Stimulated activated naive CD4-positive, alpha-beta T cell treated with Interleukin-2 at 50 U/mL for 16 hours (primary cell): ENCODE measurements around the gene BNC2.

Source experiments
- DNase-seq: peaks from one replicate; lab custom pipeline; 2025; lab: John Stamatoyannopoulos, UW

The BNC2 gene

DNA sequence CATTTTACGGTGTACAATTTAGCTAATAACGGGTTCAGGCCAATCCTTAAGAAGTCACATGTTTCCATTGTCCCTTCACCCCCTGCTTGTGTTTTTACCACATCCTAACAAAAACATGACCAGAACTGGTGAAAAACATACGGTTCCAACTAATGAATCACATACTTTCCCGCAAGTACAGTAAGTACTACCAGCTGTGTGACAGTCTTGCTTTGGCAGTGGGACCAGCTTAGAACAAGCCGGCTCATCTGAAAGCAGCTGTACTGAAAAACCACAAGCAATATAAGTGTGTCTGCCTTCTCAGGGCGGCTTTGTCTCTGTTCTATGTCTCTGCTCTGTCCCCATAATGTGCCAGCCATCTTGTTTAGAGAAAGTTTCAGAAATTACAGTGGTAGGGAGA lies 242.5 kb downstream of the BNC2 start:
- no peak for DNase-seq

- no peak for DNase-seq
These were observed 242.9 kb downstream of the BNC2 start for GRCh38 chr9:16627521-16627920.

DNA sequence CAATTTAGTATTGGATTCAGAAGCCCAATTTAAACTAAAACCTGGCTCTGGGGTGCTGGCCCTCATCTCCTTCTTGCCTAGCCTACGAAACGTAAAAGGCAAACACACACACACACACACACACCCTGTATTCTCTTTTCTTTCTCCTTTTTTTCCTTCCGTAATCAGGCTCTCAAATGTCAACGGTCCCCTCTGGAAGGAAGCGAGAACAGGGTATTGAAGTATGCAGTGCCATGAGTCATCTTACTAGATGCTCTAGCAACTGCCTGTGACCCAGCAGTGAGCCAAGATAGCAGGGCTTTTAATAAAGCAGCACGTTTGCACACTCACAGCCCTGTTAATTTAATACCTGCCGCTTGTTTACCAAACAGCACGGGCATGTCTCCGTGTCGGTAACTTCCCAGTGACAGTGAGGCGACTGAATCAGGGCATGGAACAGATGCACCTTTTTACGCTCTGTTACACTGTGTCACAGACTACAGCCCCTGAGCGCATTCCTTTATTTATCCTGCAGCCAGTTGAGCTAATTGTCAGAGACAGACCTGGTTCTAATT lies 243.8 kb downstream of the BNC2 start:
- no peak for DNase-seq

DNA sequence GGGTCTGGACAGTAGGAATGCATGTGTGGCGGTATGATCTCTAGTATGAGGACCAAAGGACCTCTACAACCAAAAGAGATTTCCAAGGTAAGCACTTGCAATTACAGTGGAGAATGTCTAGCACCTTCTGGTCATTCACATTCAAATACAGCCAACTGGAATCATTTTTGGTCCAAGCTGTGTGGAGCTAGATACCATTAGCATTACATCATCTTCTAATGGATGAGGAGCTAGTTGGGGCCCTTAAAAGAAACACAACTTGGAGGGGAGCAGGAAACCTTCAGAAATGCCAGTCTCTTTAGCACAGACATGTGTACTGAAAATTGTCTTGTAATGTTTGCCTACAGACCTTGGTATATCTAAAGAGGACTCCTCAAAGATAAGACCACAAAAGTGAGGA lies 244.7 kb downstream of the BNC2 start:
- DNase-seq = no peak

DNA sequence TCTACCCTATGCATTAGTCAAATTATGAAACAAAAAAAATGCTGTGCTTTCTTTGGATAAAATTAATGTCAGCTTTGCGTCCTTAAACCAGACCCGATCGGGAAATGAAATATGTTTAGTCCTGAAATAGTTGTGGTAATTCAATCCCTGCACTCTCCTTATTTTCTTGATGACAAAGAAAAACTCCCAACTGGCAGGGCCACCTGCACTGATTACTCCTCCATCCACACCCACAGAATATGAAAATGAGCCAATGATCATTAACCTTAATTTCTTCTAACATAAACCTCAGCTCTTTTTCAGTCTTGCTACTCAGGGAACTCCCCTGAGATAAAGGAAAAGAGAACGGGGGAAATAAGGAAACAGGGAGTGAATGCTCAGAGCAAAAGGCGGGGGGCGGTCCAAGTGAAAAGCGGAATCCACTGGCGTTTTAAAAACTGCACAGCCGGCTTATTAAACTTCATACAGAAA lies 245.3 kb downstream of the BNC2 start:
- DNase-seq = no peak

- DNase-seq = no peak
These were observed 245.7 kb downstream of the BNC2 start for GRCh38 chr9:16624744-16625117.

DNA sequence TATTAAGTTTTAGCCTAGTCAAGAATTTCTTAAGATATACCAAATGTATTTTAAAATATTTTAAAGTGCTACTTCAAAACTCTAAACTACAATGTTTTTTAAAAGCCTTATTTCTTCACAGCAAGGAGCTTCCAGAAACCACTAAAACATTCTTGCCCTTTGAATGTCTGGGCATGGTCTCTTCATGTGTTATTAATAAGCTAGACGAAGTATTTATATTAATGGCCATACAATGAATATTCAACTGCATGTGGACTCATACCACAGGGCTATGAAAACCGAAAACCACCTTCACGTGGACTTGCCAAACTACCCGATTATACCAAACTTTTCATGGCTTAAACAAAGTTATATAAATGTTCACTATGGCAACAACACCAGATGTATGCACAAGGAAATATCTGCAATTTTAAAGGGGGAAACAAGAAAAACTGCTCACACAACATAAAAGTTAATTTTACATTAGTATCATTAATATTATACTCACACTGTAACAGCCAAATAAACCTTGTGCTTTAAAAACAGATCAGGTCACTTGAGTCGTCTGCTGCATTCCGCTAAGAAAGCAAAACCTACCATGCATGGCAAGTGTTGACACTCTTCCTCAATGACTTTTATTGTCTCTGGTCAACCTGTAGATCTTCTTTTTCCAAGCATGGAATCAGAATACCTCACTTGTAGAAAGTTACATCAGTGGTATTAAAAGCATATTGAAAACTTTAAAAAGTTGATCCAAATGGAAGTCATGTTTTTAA lies 246.3 kb downstream of the BNC2 start:
- no peak for DNase-seq

DNA sequence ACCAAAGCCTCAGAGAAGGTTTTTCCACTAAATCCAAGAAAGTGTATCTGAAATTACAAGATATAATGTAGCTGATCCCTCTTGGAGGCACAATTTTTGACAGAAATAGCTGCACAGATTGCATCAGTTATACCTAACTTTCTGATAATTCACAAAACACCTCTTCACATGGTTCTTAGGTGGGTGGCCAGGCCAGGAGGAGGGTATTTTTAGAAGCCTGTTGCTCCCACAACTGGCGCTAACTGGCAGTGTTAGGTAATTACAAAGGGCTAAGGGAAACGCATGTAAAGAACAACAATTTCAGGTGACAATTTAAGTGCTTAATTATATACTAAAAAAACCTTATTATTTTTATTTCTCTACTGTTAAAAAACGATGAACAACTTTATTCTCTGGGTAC lies 247.9 kb downstream of the BNC2 start:
- DNase-seq = no peak

DNA sequence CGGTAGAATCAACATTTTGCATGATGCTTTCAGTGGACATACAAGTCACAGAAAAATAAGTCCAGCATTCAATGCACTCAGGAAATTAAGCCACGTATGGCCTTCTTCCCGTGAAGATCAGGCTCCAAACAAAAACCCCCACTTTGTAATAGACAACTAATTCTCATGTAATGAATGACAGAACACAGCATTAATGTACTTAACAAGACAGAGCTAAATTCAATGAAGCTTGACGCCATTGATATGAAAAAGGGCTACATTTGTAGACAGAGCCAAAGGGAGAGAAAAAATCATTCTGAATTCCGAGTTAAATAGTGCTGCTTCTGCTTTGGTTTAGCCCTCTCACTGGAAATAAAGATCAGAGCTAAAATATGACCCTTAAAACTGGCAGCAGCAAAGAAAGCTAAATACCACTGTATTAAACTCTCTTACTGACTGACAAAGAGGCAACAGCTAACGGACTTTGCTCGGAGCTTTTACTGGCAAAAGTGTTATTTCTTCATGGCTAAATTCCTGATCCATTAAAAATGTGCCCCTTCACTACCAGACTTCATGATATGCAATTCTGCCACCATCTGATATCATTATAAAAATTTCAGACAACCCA lies 250.5 kb downstream of the BNC2 start:
- DNase-seq = no peak

DNA sequence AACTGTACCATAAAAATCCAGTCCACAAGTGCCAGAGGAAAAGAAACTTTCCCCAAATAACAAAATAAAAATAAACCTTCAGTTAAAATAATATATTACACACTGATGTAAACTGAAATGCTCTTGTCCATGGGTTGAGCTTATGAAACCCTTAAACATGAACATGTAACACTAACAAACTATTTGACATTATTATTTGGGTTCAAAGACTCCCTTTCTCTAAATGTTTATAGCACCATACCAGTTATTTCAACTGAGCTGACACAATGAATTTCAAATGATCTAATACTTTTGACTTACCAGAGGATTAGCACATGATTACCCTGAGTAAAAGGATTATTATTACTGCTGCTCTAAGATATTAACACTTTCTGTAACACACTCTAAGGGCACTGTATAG lies 251.1 kb downstream of the BNC2 start:
- DNase-seq = no peak

DNA sequence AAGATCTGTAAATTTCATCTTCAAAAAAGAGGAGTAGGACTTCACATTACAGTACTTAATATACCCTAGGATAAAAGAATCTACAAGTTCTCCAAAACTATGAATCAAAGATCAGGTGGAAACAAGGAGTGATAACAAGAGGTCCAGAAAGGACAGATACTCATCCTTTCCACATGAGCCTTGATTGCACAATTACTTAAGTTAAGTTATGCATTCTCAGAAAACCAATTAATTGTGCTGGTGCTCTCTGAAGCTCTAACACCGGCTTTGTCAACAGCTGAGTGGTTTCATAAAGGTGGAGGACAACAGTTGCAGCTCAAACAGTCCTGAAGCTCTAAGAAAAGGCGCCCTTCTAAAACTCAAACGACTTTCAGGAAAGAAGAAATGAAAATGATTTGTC lies 251.9 kb downstream of the BNC2 start:
- no peak for DNase-seq

GRCh38 chr9:16616686-16617085 lies 253.8 kb downstream of the BNC2 start:
- no peak for DNase-seq

GRCh38 chr9:16615451-16615850 lies 255.0 kb downstream of the BNC2 start:
- no peak for DNase-seq

DNA sequence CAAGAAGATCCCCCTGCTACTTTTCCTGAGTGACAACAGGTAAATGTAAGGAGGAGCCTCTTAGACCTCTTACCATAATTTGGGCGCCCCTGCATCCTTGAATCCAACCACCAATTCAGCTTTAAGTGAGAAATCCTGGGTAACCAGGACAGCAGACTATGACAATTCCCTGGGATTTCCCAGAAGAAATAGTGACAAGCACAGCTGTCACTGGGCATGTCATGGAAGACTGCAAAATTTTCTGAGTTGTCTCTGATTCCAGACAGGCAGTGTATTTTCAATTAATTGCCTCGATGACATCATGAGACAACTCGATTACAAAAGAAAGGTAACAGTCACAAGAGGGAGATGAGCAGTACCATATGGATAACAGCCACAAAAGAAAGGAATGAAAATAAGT lies 256.9 kb downstream of the BNC2 start:
- no peak for DNase-seq

DNA sequence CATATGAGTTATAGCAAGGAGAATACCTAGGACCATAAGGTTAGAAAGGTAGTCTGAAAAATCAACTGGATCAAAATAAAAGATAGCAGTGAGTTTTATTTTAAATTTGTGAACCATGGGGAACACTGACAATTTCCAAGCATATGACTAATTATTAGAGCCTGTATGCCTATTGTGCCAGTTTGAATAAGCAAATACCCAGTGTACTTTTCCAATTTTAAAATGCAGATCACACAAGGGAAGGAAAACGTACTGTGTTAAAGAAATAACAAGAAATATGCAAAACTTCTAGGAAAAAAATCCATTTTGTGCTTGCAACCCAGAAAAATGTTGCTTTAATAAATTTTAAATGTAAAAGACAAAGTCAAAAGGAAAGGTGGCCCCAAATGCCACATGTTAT lies 257.4 kb downstream of the BNC2 start:
- DNase-seq = no peak

DNA sequence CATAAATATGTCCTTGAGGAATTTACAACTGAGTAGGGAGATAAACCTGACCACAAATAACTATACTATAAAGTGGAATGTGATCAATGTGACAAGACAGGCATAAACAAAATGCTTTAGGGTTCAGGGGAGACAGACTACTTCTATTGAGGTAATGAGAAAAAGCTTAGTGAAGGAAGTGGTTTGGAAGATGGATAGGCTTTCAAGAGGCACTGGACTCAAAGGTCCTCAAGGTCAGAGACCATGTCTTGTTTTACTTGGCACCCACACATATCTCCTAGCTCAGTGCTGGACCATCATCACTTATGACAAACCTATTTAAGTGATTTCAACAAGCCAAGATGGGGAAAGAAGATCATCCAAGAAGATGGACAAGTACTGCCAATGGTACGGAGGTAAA lies 257.8 kb downstream of the BNC2 start:
- no peak for DNase-seq

DNA sequence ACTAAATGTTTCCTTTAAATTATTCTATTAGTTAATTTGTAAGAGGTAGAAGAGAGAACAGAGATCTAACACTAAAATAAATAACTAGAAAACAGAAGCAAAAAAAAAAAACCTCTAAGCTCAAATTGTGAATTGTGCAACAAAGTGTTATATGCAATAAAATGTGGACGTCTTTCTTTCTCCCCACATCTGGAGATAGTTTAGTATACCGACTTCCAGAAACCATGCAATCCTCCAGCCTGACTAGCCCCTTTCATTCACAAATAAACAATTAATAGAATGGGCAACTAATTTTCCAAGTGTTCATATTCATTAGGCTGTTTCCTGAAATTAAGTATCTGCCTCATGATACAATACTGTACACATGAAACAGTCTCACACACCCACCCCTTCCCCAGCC lies 258.5 kb downstream of the BNC2 start:
- no peak for DNase-seq

DNA sequence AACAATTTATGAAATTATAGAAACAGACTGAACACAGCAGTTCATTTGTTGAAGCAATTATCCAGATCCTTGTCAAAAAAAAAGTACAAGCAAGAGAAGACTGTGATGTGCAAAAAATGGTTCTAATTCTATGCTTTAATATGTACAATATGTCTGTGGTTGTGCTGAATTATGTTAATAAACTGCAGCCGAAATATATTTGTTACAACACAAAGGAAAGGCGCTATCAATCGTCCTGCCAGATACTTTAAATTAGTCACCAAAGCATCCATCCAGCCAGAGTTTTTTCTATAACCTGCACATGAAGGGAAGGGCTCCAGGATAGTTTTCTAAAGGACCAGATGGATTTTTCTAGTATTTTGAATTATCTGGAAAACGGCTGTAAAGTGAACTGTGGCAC lies 259.5 kb downstream of the BNC2 start:
- DNase-seq = no peak

GRCh38 chr9:16610538-16610937 lies 259.9 kb downstream of the BNC2 start:
- DNase-seq = no peak

DNA sequence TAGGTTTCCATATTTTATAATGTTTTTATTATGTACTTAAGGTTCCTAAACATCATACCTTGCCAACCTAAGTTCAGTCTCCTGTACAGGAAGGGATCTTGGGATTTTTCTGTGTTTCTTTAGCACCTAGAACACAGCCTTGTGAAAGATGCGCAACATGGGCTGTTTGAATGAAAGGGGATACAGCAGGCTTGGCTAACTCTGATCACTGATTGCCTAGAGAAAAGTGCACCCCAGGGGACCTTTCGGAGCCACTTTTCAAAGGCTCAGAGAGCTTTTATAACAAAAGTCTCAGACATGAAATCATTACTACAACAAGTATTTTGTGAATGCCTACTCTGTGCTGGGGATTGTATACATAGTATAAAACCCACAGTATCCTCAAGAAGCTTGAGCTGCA lies 261.6 kb downstream of the BNC2 start:
- no peak for DNase-seq

- no peak for DNase-seq
These were observed 268.0 kb downstream of the BNC2 start for GRCh38 chr9:16602494-16602893.

DNA sequence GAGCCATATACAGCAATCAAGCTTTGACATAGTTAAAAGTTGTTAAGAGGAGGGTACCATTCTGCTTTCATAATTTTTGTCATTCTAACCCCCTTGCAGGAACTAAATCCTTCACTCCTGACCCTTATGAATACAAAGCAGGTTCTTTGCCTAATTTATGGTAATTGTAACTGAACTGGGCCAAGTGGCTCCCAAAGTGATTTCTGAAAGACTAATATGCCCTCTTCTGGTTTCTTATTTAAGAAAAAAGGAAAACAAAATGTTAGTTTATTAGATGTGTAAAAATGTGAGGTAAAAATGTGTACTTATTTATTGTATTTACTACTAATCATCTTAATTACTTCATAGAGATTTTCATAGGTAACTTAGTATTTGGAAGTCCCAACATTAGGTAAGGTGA lies 268.5 kb downstream of the BNC2 start:
- DNase-seq = no peak

DNA sequence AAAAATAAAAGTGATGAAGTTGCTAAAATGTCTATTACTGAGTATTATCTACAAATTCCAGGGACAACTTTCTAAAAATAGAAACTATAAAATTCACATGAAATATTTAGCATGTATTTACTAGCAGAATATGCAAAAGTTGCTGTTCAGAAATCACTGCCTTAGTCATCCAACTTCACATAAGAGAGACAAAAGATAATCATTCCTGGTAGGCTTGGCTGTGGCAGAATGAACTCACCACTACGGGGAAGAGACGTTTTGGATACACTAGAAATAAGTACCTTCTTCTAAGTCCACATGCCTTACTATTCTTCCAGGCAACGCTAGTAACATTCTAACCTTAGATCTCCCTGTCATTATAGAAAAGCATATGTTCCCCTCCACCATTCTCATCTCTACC lies 272.2 kb downstream of the BNC2 start:
- DNase-seq = no peak

GRCh38 chr9:16597136-16597535 lies 273.3 kb downstream of the BNC2 start:
- no peak for DNase-seq
